Measurements from ENCODE around the gene HRG.

DNA sequence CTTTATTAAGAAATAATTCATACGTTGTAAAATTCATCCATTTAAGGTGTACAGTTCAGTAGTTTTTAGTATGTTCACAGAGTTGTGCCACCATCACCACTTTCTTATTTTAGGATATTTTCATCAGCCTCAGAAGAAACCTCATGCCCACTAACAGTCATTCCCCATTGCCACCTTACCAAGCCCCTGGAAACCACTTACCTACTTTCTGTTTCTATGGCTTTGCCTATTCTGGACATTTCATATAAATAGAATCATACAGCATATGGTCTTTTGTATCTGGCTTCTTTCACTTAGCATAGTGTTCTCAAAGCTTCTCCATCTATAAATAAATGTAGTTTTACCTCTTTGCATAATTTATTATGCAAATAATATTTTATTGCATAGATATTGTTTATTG, 19.0 kb upstream of the HRG start:
- TF ChIP-seq CTCF (IDR thresholded peaks at IDR 0.05; ENCODE audit: low read depth, low read length, poor library complexity, severe bottlenecking) (no peak), EZH2phosphoT487 (IDR thresholded peaks at IDR 0.05; ENCODE audit: borderline replicate concordance, low read length) (no peak)

All from DOHH2 (cell line).